Stimulated activated naive CD8-positive, alpha-beta T cell treated with anti-CD3 and anti-CD28 coated beads, Interleukin-15, Interleukin-2, amounts not matched to agents 100 ng/mL and 50 ng/mL, for 24 hours (primary cell): ENCODE results near the gene CCDC27.

ENCODE experiments used
- H3K27ac Mint-ChIP-seq: one replicate; pipeline ENCODE4 v1.8.0; 2021; ENCODE audit warnings: mild to moderate bottlenecking, mixed read lengths
- H3K27me3 Mint-ChIP-seq: one replicate; pipeline ENCODE4 v1.8.0; 2021; ENCODE audit warnings: mixed read lengths
- H3K36me3 Mint-ChIP-seq: one replicate; pipeline ENCODE4 v1.8.0; 2021; ENCODE audit warnings: low read depth, mixed read lengths
- H3K4me1 Mint-ChIP-seq: one replicate; pipeline ENCODE4 v1.8.0; 2021; ENCODE audit warnings: low read depth, mixed read lengths
- H3K4me3 Mint-ChIP-seq: one replicate; pipeline ENCODE4 v1.8.0; 2021; ENCODE audit warnings: mild to moderate bottlenecking, mixed read lengths
- H3K9me3 Mint-ChIP-seq: one replicate; pipeline ENCODE4 v1.8.0; 2021; ENCODE audit warnings: mixed read lengths

The CCDC27 gene

DNA sequence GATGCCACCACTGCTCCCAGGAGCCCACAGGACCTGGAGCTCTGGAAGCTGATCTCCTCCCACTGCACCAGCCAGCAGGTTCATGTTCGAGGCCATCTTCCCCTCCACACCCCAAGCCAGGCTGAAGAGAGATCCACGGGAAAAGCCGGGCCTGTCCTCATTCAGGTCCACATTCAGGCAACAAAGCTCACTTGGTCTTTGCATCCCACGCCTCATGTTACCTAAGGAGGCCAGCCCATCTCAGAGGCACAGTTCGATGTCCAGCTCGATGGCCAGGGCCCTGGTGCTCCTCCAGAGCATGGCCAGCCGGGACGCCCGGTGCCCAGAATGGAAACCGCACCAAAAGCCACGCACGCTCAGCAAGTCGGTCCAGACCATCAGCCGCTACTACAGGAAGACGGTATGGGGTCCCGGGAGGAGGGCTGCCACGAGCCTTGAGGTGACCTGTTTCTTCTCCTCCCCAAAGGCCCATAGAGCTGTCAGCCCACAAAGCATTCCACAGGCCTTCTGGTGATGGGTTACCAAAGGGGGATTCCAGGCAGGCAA lies at the start of gene CCDC27:
TSS of gene CCDC27 (plus strand) at position 51 of the 546 bp plus-strand sequence. CDS start at position 83, 32 bp downstream.
- peaks cover 4% of the 10 kb centered on the region for H3K27me3 Mint-ChIP-seq
- H3K4me3 Mint-ChIP-seq = no peak within 1 kb of the TSS
- no peak within 1 kb of the TSS for H3K27ac Mint-ChIP-seq
- H3K36me3 Mint-ChIP-seq = no peaks in the 10 kb centered on the region
- peaks cover 8% of the 10 kb centered on the region for H3K4me1 Mint-ChIP-seq
- no peaks in the 10 kb centered on the region for H3K9me3 Mint-ChIP-seq

DNA sequence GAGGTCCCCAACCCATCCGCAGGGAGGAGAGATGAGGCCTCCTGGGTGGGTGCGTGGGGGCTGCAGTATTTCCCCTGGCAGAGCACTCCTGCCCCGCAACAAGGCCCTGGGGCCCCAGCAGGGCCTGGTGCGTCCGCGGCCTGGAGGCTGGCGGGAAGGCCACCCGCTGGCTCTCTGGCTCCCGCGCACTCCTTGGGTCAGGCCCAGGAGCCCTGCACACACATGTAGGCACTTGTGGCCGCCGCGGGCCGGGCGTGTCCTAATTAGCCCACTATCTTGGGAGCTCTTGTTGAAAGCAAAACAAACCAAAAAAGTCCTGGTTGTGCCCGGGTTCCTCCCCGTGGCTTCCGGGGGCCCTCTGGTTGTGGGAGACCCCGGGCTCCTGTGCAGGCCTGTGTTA lies 49.7 kb upstream of the CCDC27 start:
- no peak overlapping the region for H3K4me3 Mint-ChIP-seq
- no peaks in the 10 kb centered on the region for H3K27me3 Mint-ChIP-seq
- no peaks in the 10 kb centered on the region for H3K36me3 Mint-ChIP-seq
- H3K9me3 Mint-ChIP-seq = no peaks in the 10 kb centered on the region
- H3K4me1 Mint-ChIP-seq = peaks cover 5% of the 10 kb centered on the region
- no peak overlapping the region for H3K27ac Mint-ChIP-seq

DNA sequence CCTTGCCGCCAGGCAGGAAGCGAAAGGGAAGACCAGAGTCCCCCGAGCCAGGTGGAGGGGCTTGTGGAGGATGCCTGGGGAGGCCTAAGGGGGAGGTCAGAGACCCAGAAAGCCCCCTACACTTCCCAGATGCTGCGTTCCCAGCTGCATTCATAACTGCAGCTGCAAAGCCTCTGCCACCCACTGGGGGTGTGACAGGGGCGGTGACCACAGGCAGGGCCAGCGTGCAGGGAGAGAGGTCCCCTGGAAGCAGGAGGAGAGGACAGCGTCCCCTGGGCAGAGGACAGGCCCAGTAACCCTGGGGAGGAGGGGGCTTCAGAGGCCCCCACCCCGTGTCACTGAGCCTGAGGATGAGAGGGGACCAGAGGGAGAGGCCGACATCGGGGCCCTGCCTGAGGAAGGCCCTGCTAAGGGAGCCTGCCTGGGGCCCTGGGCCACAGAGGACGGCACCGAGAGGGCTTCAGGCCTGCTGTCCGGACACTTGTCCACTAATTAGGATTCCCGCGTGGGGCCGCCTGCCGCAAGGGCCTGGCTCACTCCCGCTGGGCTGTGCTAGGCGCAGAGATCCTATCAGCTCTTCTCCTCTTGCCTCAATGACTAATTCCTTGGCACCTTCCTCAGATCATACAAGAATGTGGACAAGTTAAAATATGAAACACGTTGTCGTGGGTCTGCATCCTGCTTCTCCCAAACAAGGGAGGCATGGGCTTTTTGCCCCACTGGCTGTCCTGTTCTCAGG lies 49.1 kb upstream of the CCDC27 start:
- no peaks in the 10 kb centered on the region for H3K27me3 Mint-ChIP-seq
- H3K9me3 Mint-ChIP-seq = no peaks in the 10 kb centered on the region
- peaks cover 5% of the 10 kb centered on the region for H3K4me1 Mint-ChIP-seq
- no peak overlapping the region for H3K4me3 Mint-ChIP-seq
- no peak overlapping the region for H3K27ac Mint-ChIP-seq
- H3K36me3 Mint-ChIP-seq = no peaks in the 10 kb centered on the region

DNA sequence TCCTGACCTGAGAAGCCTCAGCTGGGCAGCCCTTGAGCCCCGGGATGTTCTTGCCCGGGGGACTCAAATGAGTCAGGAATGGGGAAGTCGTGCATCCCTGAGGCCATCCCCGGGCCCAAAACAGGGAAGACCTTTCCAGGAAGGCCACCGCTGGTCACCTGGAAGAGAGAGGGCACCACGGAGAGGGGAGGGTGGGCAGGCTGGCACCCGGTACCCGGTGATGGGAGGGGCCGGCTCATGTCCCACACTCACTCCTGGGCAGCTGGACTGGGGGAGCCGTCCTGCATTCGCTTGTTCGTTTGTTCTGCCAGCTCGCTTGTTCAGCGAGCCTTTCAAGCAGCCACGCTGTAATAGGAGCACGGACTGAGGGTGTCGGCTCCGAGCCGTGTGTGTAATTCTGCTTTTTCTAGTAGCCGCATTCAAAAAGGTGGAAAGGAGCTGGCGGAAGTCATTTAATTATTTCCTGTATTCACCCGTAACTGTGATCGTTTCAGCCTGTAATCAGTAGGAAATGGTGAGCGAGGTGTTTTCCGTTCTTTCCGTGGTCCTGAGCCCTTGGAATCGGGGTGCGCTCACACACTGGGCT lies 48.4 kb upstream of the CCDC27 start:
- Mint-ChIP-seq H3K4me1 (peaks cover 5% of the 10 kb centered on the region), H3K9me3 (no peaks in the 10 kb centered on the region), H3K36me3 (no peaks in the 10 kb centered on the region), H3K27me3 (no peaks in the 10 kb centered on the region), H3K27ac (peak overlapping the region; percentile 31), H3K4me3 (no peak overlapping the region)

DNA sequence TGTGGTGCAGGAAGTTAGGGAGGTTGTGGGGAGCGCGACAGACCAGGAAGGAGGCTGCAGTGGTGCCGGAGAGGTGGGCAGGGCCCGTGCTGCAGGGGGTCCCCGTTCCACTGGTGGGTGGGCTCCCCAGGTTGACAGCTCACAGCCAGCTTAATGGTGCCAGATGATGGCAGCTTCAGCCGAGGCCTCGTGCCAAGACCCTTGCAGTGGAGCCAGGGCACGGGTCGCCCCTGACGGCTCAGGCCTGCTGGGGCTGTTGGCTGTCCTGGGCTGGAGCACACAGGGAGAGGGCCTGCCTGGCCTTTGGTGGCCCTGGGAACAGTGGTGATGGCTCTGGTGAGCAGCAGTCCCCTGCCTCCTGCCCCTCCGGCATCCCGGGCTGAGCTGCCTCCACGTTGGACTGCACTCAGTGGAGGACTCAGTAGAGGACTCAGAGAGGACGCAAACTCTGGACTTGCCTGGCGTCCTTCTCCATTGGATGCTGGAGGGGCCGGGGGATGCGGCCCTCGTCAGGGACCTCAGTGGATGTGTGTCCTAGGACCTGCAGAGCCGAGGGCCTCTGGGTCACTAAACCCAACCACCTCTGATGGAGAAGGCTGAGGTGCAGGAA lies 46.8 kb upstream of the CCDC27 start:
- H3K27me3 Mint-ChIP-seq = peaks cover 5% of the 10 kb centered on the region
- H3K27ac Mint-ChIP-seq = no peak overlapping the region
- peaks cover 5% of the 10 kb centered on the region for H3K4me1 Mint-ChIP-seq
- H3K36me3 Mint-ChIP-seq = no peaks in the 10 kb centered on the region
- no peaks in the 10 kb centered on the region for H3K9me3 Mint-ChIP-seq
- H3K4me3 Mint-ChIP-seq = no peak overlapping the region

DNA sequence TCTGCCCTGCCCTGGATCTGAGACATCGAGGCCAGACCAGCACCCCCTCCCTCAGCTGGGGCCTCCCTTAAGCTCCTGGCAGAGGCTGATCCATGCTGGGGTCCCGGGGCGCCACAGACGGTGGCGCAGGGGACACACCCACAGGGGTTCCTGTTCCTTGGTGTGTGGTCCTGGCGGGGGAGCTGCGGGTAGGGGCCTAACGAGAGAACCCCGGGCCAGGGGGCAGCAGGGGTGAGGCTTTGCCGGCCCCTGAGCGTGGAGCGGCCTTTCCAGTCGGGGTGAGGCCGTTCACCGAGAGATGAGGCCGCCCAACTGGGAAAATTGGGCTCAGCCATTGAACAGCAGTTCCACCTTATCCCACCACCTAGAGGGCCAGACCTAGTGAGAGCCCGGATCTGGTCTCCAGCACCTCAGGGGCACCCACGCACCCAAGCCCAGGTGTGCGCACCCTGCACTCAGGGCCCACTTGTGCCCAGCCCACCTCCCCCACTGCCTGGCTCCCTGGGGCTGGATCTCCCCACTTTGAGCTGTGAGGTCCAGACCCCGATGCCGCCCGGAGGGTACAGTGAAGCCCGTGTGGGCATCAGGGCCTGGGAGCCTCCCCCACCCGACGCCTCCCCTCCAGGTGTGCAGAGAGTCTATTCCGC lies 45.5 kb upstream of the CCDC27 start:
- Mint-ChIP-seq H3K4me1 (peaks cover 5% of the 10 kb centered on the region), H3K27me3 (peaks cover 12% of the 10 kb centered on the region), H3K36me3 (no peaks in the 10 kb centered on the region), H3K4me3 (no peak overlapping the region), H3K9me3 (no peaks in the 10 kb centered on the region), H3K27ac (no peak overlapping the region)

DNA sequence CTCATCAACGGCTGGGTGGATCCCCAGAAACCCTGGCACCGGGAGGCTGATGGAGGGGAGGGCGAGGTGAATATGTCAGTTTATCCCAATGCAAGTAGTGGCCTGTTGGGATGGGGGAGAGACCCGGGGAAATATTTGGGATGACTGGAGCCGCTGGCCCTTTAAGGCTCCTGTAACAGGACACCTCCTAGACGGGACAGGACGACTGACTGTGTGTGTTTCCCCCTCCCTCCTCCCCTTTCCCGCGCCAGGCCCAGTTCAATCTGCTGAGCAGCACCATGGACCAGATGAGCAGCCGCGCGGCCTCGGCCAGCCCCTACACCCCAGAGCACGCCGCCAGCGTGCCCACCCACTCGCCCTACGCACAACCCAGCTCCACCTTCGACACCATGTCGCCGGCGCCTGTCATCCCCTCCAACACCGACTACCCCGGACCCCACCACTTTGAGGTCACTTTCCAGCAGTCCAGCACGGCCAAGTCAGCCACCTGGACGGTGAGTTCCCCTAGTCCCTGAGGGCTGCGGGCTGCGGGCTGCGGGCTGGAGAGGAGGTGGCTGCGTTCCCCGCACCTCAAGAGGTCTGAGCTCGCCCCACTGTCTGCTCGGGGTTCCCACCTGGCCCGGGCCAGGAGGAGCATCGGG lies 44.8 kb upstream of the CCDC27 start:
- Mint-ChIP-seq H3K27ac (no peak overlapping the region), H3K4me3 (no peak overlapping the region), H3K4me1 (peaks cover 5% of the 10 kb centered on the region), H3K27me3 (peaks cover 13% of the 10 kb centered on the region), H3K9me3 (no peaks in the 10 kb centered on the region), H3K36me3 (no peaks in the 10 kb centered on the region)

DNA sequence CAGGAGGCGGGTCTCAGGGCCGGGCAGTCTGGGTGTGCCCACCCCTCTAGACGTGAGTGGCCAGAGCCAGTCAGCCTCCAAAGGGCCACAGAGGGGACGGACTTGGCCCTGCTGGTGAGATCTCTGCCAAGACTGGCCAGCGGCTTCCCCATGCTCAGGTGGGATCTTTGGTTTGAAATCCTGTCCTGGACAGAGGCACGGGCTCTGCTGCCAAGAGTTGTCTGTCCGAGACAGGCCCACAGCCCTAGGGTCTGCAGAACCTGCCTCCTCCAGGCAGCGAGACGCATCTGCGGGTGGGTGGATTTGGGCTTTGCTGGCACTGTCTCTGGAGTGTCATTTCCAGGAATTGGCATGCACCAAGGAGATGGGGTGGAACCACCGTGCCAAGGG lies 44.3 kb upstream of the CCDC27 start:
- Mint-ChIP-seq H3K9me3 (no peaks in the 10 kb centered on the region), H3K4me1 (peaks cover 5% of the 10 kb centered on the region), H3K27me3 (peaks cover 13% of the 10 kb centered on the region), H3K36me3 (no peaks in the 10 kb centered on the region), H3K27ac (no peak overlapping the region), H3K4me3 (no peak overlapping the region)

DNA sequence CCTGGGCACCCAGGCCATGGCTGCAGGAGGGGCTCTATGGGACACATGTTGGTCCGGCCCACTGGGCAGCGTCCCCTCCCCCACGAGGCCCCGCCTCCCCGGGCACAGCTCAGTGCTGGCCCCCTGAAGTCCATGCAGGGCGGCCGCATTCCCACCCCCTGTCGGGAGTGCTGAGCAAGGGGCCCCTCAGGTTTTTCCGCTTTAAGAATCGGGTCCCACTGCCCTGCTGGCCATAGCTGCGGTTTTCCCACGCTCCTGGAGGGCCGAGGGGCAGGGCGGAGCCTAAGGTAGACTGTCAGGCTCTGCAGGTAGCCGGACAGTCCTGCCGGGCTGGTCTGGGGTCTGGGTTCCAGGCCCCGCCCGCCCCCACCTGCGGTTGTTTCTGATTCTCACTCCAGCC lies 43.5 kb upstream of the CCDC27 start:
- H3K4me3 Mint-ChIP-seq = no peak overlapping the region
- peaks cover 5% of the 10 kb centered on the region for H3K4me1 Mint-ChIP-seq
- H3K27me3 Mint-ChIP-seq = peaks cover 13% of the 10 kb centered on the region
- no peaks in the 10 kb centered on the region for H3K9me3 Mint-ChIP-seq
- H3K27ac Mint-ChIP-seq = no peak overlapping the region
- H3K36me3 Mint-ChIP-seq = no peaks in the 10 kb centered on the region

DNA sequence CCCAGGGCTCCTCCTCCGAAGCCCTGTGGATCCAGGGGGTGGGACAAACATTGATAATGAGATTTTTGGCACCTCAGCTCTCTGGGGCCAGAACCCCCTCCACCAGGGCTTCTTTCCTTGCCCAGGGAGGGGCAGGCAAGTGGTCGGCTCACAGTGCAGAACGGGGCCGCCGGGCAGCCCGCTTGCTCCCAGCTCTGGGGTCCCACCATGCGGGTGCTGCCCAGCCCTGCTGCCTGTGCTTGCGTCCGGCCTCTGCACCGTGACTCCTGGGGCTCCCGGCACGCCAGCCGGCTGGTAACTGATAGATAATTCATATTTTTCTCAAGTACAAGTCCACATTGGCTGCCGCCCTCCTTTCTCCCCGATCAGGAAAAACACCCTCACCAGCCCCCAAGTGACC lies 42.0 kb upstream of the CCDC27 start:
- H3K27ac Mint-ChIP-seq = no peak overlapping the region
- peaks cover 13% of the 10 kb centered on the region for H3K27me3 Mint-ChIP-seq
- no peaks in the 10 kb centered on the region for H3K36me3 Mint-ChIP-seq
- no peaks in the 10 kb centered on the region for H3K9me3 Mint-ChIP-seq
- H3K4me3 Mint-ChIP-seq = no peak overlapping the region
- H3K4me1 Mint-ChIP-seq = no peaks in the 10 kb centered on the region

DNA sequence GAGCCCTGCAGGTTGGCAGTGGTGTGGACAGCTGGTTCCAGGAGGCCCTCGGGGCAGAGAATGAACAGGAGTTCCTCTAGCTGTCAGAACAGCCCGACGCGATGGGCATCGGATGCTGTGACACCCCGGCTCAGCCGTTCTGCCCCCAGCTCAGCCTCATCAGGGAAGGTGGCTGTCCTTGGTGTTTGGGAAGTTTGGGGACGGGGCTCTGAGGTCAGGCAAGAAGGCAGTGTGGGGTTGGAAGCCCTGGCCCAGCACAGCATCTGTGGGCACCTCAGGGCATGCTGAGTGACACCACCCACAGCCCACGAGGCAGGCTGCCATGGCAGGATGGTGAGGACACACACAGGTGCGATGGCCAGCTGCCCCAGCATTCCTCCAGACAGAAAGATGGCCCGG lies 40.9 kb upstream of the CCDC27 start:
- Mint-ChIP-seq H3K4me1 (no peaks in the 10 kb centered on the region), H3K36me3 (no peaks in the 10 kb centered on the region), H3K9me3 (no peaks in the 10 kb centered on the region), H3K27me3 (peaks cover 13% of the 10 kb centered on the region), H3K4me3 (no peak overlapping the region), H3K27ac (no peak overlapping the region)

DNA sequence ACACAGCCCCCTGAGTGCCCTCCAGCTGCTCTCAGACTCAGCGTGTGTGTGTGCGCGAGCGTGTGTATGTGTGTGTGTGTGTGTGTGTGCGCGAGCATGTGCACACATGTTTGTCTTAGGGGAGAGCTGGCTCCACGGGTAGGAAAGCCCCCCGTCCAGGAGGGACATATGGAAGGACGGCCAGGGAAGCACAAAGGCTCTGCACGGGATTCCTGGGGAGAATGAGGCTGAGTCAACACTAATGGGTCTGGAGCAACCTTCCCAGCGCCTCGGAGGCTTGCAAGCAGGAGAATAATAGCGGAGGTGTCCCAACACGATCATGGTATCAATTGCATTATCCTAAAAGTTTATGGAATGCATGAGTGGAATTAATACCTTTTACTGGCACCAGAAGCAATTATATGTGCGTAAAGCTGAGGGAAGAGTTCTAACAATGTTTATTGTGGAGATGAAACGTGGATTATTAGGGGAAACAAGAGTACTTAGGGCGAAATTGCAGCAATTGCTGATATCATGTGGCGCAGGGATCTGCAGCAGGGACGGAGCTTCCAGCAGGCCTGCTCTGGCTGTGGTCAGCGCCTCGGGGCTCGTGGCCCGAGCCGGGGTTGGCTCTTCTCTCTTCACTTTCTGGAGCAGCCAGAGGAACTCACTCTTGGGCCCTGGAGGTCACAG lies 40.3 kb upstream of the CCDC27 start:
- Mint-ChIP-seq H3K9me3 (no peaks in the 10 kb centered on the region), H3K4me1 (no peaks in the 10 kb centered on the region), H3K27me3 (peaks cover 13% of the 10 kb centered on the region)

DNA sequence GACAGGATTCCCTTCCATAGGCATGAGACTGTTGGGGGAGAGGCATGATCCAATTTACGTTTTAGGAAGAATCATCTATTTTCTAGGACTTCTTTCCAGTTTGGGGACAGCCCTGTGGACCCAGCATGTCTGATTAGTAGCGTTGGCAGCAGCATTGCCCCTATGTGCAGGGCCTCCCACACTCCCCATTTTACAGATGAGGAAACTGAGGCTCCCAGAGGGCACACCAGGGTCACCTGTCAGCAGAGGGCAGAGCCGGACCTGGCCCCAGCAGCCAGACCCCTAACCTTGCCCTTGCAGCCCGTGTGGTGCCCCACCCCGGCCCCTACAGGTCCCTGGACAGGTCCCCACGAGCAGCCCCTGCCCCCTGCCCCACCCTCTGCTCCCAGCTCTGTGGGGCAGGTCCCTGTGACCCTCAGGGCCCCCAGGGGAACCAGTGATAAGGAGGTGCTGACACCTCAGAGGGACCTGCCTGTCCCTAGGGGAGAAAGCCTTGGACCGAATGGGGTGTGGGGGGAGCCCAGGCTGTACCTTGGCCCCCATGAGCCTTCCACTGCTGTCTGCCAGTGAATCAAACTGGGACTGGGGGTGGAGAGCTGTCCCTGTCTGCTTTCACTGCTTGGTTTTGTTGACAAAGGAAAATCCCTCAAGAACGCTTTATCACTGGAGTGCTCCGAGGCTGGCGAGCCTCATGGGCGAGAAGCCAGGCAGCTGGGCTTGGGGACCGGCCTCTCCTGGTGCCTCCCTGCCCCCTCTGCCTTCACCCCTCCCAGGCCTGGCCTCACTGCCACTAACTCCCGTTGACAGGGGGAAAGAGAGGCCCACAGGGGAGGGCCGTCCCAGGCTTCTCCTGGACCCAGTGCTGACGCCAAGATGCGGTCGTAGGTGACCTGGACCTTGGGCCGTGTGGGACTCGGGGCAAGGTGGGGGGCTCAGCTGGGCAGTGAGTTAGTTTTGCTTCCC lies 39.4 kb upstream of the CCDC27 start:
- no peak overlapping the region for H3K27ac Mint-ChIP-seq

More for the DNA sequence above, 40.3 kb upstream of the CCDC27 start:
- Mint-ChIP-seq H3K4me3 (no peak overlapping the region), H3K27ac (no peak overlapping the region), H3K36me3 (no peaks in the 10 kb centered on the region)

More for the DNA sequence above, 39.4 kb upstream of the CCDC27 start:
- Mint-ChIP-seq H3K36me3 (no peaks in the 10 kb centered on the region), H3K4me1 (no peaks in the 10 kb centered on the region), H3K9me3 (no peaks in the 10 kb centered on the region), H3K27me3 (peaks cover 13% of the 10 kb centered on the region), H3K4me3 (no peak overlapping the region)
